Pulmonary artery endothelial cell (primary cell): Measurements from ENCODE around the gene APCDD1L. TPM values are rescaled to one million over a fixed set of nuclear protein-coding genes. Genes with fewer than 3 reads are reported as not detected.
"Not testable (repeated sequence)": the region's sequence is repeated elsewhere in the genome, so short reads cannot be mapped to it uniquely, and the experiment has no call there.

ENCODE experiments used
- DNase-seq: peaks from one replicate; pipeline ENCODE4 v3.0.0-alpha.2; 2011; ENCODE audit warnings: low read depth, low spot score
- total RNA-seq: library from RNA; depleted of rRNA; stranded (reverse); fragments of >200 nt; gene quantifications from 2 replicates; pipeline ENCODE4 v1.2.3, GENCODE V29; 2014

The APCDD1L gene
- total RNA-seq, 1 donor from 2014 or later: 0.26 TPM

DNA sequence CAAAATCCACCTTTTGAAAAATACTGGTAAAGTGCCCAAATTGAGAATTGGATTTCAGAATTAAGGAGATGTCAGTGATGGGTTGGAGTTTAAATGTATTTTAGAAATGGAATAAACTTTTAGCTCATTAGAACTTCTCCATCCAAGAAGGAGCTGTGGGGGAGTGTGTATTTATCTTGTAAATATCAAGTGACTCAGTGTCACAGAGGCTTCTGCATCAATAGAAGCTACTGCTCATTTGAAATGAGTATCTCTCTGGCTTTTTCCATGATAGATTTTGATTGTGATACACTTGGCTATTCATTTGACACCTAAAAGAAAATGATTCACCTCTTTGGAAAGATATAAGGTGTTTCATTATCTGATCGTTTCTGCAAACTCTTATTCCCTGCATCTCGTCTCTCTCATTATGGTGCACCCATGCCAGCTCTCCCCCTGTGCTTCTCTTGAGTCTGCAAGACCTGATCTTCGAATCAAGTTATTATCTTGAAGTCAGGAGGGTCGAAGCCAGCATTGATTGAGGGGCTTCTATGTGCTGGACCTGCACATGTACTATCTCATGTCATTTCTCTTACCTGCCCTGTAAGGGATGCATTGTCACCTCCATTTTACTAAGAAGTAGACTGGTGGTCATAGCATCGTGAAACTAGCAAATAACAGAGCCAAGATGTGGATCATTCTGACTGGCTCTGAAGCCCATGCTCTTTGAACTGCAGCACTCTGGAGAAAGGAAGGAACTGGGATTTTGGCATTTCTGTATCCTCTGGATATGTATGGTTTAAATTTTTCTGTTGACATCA, 96.0 kb downstream of the APCDD1L start:
- no peak for DNase-seq

- no peak for DNase-seq
These were observed 97.8 kb downstream of the APCDD1L start for GRCh38 chr20:58417438-58417837.

DNA sequence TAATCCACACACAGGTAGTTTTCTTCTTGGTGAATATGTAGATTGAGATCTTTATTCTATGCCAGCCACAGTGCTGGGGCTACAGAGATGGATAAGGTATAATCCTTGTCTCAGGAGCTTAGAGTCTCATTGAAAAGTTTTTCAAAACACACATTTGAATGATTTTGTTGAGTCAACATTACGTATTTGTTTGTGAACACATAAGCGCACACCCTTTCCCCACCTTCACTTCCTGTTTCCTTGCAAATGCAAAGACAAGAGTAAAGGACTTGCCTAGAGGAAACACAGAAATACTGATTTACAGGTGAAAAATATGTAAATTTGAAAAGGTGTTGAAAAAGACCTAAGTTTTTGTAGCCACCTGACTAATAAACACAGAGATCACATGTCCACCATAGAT, 98.4 kb downstream of the APCDD1L start:
- DNase-seq: no peak

DNA sequence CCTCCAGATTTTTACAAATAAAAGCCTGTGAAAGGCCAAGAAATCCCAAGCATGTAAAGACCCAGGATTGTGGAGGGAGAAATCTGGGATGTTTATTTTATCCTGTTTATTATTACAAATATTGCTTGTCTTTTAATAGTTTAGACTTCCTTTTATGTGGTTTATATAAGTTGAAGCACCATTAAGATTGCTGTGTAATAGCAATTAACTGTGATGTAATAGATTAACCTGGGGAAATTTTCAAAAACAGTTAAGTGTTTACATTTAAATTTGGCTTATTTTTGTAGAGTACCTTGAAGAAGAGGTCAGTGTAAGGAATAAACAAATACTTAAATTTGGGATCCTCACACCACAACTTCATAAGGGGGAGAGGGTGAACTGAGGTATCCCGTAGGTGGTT, 99.1 kb downstream of the APCDD1L start:
- DNase-seq: no peak

DNA sequence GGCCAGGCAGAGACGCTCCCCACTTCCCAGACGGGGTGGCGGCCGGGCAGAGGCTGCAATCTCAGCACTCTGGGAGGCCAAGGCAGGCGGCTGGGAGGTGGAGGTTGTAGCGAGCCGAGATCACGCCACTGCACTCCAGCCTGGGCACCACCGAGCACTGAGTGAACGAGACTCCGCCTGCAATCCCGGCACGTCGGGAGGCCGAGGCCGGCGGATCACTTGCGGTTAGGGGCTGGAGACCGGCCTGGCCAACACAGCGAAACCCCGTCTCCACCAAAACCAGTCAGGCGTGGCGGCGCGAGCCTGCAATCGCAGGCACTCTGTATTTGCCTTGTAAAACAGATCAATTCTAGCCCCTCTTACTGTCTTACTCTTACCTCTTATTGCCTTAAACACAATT, 100.4 kb downstream of the APCDD1L start:
- not testable (repeated sequence) for DNase-seq

DNA sequence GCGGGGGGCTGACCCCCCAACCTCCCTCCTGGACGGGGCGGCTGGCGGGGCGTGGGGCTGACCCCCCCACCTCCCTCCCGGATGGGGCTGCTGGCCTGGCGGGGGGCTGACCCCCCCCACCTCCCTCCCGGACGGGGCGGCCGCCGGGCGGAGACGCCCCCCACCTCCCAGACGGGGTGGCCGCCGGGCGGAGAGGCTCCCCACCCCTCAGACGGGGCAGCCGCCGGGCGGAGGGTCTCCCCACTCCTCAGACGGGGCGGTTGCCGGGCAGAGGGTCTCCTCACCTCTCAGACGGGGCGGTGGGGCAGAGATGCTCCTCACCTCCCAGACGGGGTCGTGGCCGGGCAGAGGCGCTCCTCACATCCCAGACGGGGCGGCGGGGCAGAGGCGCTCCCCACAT, 101.0 kb downstream of the APCDD1L start:
- DNase-seq: not testable (repeated sequence)

Other genes starting within 250 kb of the APCDD1L start
- 13.2 and 13.4 TPM in 2 replicates for gene RAB22A, start 205.7 kb downstream of the APCDD1L start, total RNA-seq
- gene VAPB, start 126.2 kb downstream of the APCDD1L start, total RNA-seq: 12.3 and 13.5 TPM in 2 replicates
- gene STX16, start 135.9 kb upstream of the APCDD1L start, total RNA-seq: 45.6 and 54.9 TPM in 2 replicates
- gene NPEPL1, start 177.4 kb upstream of the APCDD1L start, total RNA-seq: 25.5 and 39.2 TPM in 2 replicates